ENCODE data around the gene RPEL1.
"Not testable (repeated sequence)": the region's sequence is repeated elsewhere in the genome, so short reads cannot be mapped to it uniquely, and the experiment has no call there.

Gene RPEL1

DNA sequence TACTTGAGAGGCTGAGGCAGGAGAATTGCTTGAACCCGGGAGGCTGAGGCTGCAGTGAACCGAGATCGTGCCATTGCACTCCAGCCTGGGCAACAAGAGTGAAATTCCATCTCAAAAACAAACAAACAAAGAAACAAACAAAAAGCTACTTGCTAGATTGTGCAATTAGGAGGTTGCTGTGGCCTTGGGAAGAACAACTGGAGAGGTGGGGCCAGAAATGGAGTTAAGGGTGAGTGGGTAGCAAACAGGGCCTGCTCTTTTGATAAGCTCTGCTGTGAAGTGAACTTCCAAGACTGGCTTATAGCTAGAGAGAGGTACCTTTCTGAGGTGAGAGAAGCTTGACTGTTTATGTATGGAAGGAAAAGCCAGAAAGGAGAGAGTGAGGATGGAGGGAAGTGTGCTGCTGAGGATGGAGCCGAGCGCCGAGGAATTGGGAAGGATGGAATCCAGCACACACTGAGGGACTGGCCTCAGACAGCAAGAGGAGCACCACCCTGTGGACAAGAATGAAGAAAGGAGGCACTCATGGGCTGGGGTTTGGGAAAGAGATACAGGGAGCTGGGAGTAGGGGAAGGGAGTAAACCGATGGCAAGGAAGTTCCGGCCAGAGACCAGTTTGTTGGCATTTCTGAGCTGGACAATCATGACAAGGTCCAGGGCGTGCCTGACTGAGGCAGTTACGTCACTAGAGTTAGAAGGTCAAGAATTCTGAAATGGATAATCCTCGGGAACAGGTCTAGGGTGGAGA lies 7.0 kb upstream of the RPEL1 start:
- DNase-seq: no peak

DNA sequence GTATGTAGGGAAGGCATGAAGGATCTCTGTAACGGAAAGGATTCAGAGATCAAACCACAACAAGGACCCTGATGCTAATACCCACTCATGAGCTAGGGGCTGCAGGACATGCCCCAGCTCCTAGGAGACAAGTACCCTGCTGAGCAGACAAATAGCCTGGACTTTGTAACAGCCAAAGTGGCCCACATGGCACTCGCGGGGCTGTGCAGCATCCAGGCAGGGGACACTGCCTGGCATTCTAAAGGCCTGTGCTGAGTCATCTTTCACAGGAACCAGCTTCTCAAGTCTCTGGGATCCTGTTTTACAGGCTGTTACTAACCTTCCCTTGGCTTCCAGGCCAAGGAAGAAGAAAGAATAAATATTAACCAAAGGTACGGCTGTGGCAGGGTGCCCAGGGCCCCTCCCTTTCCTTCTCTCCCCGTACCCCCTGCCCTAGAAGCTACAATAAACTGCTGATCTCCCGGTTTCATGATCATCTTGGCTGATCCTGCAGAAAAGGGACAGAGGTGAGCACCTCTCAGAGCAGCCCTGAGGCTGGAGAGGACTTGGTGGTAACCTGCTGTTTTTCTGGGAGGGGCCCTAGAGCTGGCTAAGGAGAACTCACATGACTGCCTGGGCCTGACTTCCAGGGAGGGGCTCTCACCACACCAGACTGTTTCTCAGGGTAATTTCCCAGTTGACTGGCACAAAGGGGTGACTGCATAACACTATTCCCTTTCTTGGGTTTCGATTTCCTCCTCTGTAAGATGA lies 4.2 kb upstream of the RPEL1 start:
- DNase-seq: no peak

DNA sequence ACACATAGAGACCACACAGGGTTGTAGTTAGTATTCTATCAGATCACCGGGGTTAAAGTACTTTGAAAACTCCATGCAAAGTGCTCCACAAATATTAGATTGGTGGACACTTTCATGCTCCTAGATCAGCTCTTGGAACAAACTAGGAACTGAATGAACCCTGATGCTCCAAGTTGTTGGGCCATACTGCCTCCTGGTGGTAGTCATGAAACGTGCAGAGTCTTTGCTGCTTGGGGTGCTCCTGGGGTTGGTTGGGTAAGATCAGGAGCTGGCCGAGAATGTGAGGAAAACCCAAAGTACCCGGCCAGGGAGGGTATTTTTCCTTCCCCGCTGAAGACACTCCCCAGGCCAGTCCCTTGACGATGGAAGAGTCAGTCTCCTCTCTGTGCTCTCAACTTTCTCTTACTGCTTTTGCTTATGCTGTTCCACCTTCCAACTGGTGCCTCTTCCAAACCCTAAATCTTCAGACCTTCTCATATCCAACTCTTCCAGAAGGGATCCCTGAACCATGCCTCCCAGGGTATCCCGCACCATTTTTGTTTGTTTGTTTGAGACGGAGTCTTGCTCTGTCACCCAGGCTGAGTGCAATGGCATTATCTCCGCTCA lies 918 bp upstream of the RPEL1 start:
- DNase-seq: peak; percentile 64 to 75

DNA sequence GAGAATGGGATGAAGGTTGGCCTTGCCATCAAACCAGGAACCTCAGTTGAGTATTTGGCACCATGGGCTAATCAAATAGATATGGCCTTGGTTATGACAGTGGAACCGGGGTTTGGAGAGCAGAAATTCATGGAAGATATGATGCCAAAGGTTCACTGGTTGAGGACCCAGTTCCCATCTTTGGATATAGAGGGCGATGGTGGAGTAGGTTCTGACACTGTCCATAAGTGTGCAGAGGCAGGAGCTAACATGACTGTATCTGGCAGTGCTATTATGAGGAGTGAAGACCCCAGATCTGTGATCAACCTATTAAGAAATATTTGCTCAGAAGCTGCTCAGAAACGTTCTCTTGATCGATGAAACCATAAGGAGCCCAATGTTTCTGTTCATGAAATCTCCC lies 637 bp downstream of the RPEL1 start:
- DNase-seq: no peak

DNA sequence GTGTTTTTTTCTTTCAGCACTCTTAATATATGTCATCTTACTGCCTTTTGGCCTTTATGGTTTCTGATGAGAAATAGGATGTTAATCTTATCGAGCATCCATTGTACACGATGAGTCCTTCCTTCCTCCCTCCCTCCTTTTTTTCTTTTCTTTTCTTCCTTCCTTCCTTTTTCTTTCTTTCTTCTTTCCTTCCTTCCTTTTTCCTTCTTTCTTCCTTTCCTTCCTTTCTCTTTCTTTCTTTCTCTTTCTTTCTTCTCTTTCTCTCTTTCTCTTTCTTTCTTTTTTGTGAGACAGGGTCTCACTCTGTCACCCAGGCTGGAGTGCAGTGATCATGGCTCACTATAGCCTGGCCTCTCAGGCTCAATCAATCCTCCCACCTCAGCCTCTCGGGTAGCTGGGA lies 8.4 kb downstream of the RPEL1 start:
- no peak for DNase-seq

DNA sequence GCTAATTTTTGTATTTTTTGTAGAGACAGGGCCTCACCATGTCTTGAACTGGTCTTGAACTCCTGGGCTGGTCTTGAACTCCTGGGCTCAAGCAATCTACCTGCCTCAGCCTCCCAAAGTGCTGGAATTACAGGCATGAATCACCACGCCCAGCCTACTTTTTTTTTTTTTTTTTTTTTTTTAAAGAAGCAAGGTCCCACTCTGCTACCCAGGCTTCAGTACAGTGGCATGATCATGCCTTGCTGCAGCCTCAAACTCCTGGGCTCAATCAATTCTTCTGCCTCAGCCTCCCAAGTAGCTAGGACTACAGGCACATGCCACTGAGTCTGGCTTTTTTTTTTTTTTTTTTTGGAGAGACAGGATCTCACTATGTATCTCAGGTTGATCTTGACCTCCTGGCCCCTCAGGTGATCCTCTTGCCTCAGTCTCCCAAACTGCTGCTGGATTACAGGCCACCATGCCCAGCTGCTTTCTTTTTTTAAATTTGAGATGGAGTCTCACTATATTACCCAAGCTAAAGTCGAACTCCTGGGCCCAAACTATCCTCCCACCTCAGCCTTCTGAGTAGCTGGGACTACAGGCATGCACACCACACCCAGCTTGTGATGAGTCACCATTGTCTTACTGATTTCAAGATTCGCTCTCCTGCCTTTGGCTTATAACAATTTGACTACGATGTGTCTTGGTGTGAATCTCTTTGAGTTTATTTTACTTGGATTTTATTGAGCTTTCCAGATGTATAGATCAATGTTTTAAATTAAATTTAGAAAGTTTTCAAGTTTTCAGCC lies 9.0 kb downstream of the RPEL1 start:
- DNase-seq: no peak

DNA sequence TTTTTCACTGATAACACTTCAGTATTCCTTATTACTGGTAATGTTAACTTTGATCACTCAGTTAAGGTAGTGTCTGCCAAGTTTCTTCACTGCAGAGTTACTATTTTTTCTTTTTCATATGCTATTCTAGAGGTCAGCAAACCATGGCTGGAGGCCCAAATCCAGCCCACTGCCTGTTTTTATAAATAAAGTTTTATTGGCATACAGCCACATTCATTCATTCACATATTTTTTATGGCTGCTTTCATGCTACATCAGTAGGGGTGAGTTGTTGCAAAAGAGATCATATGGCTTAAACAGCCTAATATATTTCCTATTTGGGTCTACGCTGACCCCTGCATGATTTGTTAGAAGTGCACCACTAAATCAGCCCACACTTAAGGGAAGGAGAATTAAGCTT lies 10.9 kb downstream of the RPEL1 start:
- DNase-seq: no peak

DNA sequence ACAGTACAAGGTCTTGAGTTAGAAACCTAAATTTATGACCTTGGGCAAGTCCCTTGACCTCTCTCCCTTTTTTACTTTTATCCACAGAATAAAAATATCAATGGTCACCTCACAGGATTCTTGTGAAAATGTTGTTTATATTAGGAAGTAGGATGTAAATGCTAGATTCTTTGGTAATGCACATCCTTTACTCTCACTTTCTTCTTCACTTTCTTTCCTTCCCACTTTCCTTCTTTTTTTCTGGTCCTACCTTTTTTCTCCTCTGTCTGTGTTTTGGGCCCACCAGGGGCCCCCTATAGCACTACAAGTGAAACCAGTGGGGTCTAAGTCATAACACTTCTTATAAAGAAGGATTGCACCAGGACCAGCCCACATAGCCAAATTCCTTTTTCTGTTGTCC lies 12.1 kb downstream of the RPEL1 start:
- no peak for DNase-seq

DNA sequence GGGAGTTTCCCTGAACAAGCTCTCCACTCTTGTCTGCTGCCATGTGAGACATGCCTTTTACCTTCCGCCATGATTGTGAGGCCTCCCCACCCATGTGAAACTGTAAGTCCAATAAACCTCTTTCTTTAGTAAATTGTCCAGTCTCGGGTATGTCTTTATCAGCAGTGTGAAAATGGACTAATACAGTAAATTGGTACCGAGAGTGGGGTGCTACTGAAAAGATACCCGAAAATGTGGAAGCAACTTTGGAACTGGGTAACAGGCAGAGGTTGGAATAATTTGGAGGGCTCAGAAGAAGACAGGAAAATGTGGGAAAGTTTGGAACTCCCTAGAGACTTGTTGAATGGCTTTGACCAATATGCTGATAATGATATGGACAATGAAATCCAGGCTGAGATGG lies 13.2 kb downstream of the RPEL1 start:
- DNase-seq: not testable (repeated sequence)

DNA sequence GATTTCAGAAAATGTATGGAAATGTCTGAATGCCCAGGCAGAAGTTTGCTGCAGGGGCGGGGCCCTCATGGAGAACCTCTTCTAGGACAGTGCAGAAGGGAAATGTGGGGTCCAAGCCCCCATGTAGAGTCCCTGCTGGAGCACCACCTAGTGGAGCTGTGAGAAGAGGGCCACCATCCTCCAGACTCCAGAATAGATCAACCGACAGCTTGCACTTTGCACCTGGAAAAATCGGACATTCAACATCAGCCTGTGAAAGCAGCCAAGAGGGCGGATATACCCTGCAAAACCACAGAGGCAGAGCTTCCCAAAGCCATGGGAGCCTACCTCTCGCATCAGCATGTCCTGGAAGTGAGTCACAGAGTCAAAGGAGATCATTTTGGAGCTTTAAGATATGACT lies 14.3 kb downstream of the RPEL1 start:
- no peak for DNase-seq

DNA sequence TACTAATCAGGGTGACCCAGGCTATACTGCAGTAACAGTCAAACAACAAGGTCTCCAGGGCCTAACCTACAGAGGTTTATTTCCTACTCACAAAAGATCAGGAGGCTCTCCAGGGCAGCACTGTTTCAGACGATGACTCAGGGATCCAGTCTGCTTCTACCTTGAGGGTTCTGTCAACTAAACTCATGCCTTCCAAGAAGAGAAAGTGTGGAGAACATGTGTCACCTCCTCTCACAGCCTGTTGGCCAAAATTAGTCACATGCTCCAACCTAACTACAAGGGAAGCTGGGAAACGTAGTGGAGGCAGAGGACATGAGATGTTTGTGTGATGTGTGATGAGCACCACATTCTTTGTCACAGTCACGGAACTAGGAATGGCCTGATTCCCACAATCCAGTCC lies 16.5 kb downstream of the RPEL1 start:
- DNase-seq: no peak

DNA sequence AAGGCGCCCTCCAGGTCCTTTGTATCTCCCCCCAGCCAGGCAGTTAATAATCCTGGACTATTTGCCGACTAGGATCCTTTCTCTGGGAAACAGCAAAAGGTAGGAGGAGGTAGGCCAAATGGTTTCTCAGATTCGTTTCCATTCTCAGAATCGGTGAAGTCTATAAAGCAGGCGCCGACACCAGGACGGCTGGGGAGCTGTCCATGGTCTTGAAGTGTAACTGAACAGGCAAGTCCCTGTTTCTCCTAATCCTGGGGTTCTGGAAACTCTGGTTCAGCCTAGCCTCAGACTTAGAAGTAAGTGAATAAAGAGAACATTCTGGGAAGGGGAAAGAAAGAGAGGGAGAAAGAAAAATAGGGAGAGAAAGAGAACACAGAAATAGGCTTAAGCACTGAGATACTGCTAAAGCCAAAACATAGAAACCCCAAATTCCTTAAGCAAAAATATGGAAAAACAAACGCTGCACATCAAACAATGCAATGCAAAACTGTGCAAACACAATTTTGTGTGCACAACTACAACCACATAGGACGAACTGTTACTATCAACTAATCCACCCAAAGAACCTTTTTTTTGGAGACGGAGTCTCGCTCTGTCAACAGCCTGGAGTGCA lies 20.1 kb downstream of the RPEL1 start:
- DNase-seq: peak; percentile 40 to 52

DNA sequence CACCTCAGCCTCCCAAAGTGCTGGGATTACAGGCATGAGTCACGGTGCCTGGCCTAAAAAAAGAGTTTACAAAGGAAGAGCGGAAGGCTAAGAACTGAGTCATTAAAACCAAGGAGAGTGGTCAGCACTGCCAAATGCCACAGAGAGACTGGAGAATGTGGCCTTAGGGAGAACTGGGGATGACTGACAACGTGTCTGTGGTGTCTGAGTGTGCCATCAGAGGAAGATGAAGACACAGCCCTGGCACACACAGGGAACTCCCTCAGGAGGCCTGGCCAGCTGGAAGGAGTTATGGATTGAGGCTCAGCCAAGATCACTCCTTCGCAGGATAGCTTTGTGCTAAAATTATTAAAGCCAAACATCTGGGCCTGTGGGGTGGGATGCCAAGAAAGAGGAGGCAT lies 27.4 kb downstream of the RPEL1 start:
- no peak for DNase-seq

DNA sequence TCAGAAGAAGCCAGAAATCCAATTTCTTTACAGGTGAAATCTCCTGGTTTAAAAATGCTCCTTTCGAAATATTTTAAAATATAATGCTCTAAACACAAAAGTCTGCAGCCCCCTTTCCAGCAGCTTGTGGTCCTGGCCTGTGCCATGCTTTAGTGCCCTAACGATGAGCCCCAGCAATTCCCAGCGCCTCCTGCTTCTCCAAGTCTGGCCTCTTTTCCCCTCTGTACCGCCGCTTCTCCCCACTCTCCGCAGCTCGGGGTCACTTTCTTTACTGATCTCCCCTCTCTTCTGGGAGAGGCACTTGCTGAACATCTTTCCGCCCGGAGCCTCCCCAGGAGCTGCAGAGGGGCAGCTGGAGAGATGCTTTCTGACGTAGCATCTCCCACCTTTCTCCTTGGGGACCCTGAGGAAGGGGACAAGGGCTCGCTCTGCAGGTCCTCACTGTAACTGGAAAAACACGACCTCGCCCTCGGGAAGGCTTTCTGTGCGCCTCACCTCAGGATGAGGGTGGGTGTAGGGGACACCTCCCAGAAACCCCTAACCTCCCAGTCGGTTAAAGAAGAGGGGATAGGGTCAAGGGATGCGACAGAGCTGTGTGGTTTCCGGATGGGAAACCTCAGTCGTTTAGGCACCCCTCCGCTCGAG lies 30.7 kb downstream of the RPEL1 start:
- DNase-seq: no peak

DNA sequence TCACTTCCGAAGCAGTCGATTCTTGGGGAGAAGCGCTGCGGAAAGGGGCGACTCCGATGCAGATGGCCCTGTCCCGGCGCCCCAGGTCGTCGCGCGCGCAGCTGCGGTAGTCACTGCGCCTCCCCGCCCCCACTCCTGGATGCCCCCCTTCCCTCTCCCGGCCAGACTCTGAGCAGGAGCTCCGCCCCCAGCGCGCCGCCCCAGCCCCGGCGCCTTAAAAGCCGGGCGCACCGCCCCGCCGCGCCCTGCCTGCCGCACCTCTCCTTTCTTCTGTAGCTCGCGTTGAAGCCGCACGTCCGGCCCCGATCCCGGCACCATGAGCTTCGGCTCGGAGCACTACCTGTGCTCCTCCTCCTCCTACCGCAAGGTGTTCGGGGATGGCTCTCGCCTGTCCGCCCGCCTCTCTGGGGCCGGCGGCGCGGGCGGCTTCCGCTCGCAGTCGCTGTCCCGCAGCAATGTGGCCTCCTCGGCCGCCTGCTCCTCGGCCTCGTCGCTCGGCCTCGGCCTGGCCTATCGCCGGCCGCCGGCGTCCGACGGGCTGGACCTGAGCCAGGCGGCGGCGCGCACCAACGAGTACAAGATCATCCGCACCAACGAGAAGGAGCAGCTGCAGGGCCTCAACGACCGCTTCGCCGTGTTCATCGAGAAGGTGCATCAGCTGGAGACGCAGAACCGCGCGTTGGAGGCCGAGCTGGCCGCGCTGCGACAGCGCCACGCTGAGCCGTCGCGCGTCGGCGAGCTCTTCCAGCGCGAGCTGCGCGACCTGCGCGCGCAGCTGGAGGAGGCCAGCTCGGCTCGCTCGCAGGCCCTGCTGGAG lies 31.4 kb downstream of the RPEL1 start, which contains the start of gene INA:
Gene INA (plus strand): TSS at position 243 of the 817 bp plus-strand sequence. CDS start 74 bp downstream, at position 317.
- peak; percentile 26 to 33 for DNase-seq

DNA sequence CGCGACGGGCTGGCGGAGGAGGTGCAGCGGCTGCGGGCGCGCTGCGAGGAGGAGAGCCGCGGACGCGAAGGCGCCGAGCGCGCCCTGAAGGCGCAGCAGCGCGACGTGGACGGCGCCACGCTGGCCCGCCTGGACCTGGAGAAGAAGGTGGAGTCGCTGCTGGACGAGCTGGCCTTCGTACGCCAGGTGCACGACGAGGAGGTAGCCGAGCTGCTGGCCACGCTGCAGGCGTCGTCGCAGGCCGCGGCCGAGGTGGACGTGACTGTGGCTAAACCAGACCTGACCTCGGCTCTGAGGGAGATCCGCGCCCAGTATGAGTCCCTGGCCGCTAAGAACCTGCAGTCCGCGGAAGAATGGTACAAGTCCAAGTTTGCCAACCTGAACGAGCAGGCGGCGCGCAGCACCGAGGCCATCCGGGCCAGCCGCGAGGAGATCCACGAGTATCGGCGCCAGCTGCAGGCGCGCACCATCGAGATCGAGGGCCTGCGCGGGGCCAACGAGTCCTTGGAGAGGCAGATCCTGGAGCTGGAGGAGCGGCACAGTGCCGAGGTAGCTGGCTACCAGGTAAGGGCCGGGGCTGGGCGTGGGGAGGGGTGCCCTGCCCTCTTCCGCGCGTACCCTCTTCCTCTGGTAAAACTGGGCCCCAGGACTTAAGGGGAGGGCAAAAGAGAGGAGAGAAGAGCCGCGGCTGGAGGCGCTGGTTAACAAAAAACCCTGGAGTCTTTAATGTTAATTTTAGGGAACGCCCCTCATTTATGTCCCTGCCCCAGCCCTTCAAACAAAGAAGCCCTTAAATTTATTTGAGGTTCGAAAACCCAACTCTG lies 32.2 kb downstream of the RPEL1 start:
- no peak for DNase-seq

DNA sequence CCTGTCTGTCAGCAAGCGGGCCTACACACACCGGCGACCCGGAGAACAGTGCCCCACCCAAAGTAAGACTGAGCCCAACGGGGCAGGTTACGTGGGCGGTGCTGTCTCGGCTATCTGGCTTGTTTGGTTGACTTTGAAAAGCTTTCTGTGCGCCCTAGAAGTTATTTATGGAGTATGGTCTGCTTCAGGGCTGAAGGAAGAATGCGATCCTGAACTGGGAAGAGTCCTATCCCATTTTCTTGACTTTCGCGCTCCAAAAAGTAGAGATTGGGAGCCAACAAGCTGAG lies 32.8 kb downstream of the RPEL1 start:
- no peak for DNase-seq

DNA sequence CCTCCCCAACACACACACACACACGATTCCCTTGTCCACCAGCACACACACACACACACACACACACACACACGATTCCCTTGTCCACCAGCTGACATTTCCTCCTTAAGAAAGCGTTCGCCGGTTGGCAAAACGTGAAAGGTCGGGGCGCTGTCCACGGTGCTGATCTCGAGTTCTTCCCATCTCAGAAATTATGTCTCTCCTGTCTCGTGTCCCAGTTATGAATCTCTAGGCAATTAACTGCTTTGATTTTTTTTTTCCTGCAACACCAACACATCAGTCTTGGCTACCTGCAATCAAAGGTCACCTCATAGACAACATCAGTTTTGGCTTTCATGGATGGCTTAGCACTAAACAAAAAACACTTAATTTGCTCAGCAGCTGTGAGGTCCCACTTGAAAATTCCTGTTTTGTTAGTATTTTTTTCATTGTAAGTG lies 33.2 kb downstream of the RPEL1 start:
- DNase-seq: peak; percentile 63 to 69

DNA sequence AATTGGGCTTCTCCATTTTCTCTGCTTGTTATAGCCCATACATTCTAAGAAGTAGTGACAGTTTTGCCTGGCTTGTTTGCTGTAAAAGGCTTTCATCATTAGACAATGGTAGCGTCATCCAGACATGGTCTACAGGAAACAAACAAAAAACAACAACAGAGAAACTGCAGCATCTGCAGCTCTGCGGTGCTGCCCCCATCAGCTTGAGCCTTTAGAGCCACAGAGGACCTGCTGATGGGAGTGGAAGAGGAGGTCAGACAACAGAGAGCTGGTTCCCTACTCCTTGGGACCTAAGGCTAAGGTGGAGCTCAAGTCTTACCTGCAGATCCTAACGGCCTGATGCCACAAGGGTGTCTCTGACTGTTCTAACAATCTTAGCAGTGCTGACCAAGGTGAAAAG lies 34.3 kb downstream of the RPEL1 start:
- no peak for DNase-seq

DNA sequence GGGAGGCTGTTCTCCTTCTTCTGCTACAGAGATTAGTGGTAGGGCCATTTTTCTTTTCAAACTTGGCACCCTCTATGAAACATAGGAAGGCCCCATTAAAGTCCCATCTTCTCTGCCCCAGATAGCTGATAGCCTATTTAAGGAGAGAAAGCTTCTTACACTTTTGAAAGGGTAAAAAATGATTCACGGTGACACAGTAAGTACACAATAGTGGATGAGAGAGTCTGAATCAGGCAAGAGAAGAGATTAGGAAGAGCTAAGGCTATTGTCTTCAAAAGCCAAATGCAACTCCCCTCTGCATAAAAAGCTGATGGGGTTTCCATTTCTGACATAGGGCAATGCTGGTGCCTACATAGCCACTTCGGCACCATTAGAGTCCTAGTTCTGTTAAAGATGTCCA lies 34.8 kb downstream of the RPEL1 start:
- no peak for DNase-seq

DNA sequence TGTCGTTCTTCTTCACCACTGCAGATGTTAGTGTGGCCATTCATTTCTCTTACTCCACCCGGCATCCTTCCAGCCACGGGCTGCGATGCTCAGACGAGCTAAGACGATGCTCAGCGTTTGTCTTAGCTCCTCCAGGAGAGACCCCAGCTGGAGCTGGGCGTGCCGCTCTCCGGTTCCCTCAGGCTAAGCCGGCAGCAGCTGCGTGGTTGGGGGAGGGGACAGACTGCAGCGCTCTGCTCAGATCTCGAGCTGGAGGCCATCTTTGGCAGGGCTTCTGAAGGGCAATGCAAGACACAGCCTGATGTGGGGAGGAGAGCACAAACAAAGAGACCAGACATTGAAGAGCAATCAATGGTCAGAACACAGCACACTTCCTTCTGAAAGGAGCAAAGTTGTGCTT lies 36.1 kb downstream of the RPEL1 start:
- DNase-seq: no peak

Data from activated CD4-positive, alpha-beta T cell treated with anti-CD3 and anti-CD28 coated beads, Interleukin-2, amount 50 U/mL, for 48 hours (primary cell).